ENCODE results near the gene TUBB4B.
A peak's percentile ranks its signal among the peaks of the same experiment; 100 is the strongest.

DNA sequence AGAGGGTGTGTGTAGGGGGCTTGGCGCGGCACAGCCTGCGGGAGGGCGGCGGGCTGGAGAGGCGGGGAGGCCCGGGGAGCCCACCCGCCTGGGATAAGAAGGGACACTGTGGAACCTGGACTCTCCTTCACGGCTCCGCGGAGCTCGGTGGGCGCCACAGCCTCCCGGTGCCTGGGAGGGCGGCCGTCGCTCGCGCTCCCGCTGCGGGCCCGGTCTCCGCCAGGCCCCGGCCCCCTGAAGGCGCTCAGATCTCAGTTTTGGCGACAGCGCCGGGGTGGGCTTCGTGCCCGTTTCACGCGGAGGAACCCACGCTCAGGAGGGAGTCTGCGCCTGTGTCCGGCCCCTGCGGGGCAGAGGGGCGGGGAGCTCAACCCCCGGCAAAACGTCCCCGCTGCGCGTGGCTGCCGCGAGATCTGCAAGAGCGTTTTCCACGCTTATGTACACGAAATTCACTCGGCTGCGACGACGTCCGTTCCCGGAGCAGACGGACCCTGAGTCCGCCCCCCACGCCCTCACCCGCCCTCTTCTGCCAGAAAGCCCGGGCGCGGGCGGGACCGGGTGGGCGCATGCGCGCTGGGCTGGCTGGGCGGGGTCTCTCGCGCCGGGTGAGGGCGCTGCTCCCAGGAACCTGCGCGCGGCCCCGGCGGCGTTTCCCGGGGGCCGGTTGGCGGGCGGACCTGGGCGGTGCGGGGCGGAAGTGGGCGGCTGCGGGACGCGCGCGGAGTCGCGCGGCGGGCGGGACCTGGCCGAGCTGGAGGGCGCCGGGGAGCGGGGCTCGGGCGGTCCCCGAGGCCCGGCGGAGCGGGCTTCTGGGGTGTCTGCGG lies 13.7 kb downstream of the TUBB4B start, which contains the start of gene NELFB:
- TF ChIP-seq, protein P1, sequence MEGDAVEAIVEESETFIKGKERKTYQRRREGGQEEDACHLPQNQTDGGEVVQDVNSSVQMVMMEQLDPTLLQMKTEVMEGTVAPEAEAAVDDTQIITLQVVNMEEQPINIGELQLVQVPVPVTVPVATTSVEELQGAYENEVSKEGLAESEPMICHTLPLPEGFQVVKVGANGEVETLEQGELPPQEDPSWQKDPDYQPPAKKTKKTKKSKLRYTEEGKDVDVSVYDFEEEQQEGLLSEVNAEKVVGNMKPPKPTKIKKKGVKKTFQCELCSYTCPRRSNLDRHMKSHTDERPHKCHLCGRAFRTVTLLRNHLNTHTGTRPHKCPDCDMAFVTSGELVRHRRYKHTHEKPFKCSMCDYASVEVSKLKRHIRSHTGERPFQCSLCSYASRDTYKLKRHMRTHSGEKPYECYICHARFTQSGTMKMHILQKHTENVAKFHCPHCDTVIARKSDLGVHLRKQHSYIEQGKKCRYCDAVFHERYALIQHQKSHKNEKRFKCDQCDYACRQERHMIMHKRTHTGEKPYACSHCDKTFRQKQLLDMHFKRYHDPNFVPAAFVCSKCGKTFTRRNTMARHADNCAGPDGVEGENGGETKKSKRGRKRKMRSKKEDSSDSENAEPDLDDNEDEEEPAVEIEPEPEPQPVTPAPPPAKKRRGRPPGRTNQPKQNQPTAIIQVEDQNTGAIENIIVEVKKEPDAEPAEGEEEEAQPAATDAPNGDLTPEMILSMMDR (IDR thresholded peaks at IDR 0.05) = peak in 3 of 6 experiments; percentile 6 to 49 (median 15)
- peak in 2 of 4 donors; percentile 43 to 57 for TF ChIP-seq POLR2A (IDR thresholded peaks at IDR 0.05)
